Subcutaneous abdominal adipose tissue (tissue), 5 donors: ENCODE measurements around the gene TNFSF10.
A peak's percentile ranks its signal among the peaks of the same experiment; 100 is the strongest.
"Not testable (repeated sequence)": the region's sequence is repeated elsewhere in the genome, so short reads cannot be mapped to it uniquely, and the experiment has no call there.

ENCODE experiments used
- H3K27ac ChIP-seq: one replicate; pipeline ENCODE4 v1.7.0; 2013; ENCODE audit warnings: low read depth, mild to moderate bottlenecking, inconsistent platforms, low read length, moderate library complexity
- H3K27me3 ChIP-seq, 5 donors: one replicate each; pipeline ENCODE4 v1.7.0; 2013; ENCODE audit warnings: low read length in 5 of 5, inconsistent platforms in 1 of 5; ENCODE audit not compliant: control insufficient read depth in 5 of 5, insufficient read depth in 4 of 5
- H3K36me3 ChIP-seq, 5 donors: one replicate each; pipeline ENCODE4 v1.7.0; 2013; ENCODE audit warnings: low read length in 5 of 5; ENCODE audit not compliant: control insufficient read depth in 5 of 5, insufficient read depth in 5 of 5
- H3K4me1 ChIP-seq, 5 donors: one replicate each; pipeline ENCODE4 v1.7.0; 2013; ENCODE audit warnings: low read length in 5 of 5, mild to moderate bottlenecking in 3 of 5, moderate library complexity in 1 of 5; ENCODE audit not compliant: control insufficient read depth in 5 of 5, insufficient read depth in 5 of 5
- H3K4me3 ChIP-seq, 5 donors: one replicate each; pipeline ENCODE4 v1.7.0; 2013; ENCODE audit warnings: low read length in 5 of 5, low read depth in 1 of 5
- H3K9ac ChIP-seq, 5 donors: one replicate each; pipeline ENCODE4 v1.7.0; 2013; ENCODE audit warnings: low read length in 5 of 5, mild to moderate bottlenecking in 4 of 5, moderate library complexity in 3 of 5
- H3K9me3 ChIP-seq, 5 donors: one replicate each; pipeline ENCODE4 v1.7.0; 2013; ENCODE audit warnings: low read length in 5 of 5; ENCODE audit not compliant: control insufficient read depth in 5 of 5
- donor health status: healthy.
- donor health status: healthy.
- donor health status: healthy.
- donor health status: healthy.
- donor health status: healthy.

Gene TNFSF10

GRCh38 chr3:172501540-172501939 lies 21.7 kb downstream of the TNFSF10 start:
- no peaks in the 10 kb centered on the region for H3K27me3 ChIP-seq
- peaks cover 0 to 6% (median 3%) of the 10 kb centered on the region in 5 donors for H3K9me3 ChIP-seq
- H3K4me1 ChIP-seq, result peaks cover 0 to 7% (median 0%) of the 10 kb centered on the region in 5 donors
- no peak overlapping the region for H3K9ac ChIP-seq
- no peak overlapping the region for H3K27ac ChIP-seq
- peaks cover 3 to 14% (median 11%) of the 10 kb centered on the region in 5 donors for H3K36me3 ChIP-seq
- H3K4me3 ChIP-seq, result no peak overlapping the region

GRCh38 chr3:172490198-172490669 lies 33.0 kb downstream of the TNFSF10 start:
- not testable (repeated sequence) for H3K27me3 ChIP-seq, H3K4me1 ChIP-seq, H3K9me3 ChIP-seq, H3K9ac ChIP-seq, H3K36me3 ChIP-seq, H3K27ac ChIP-seq, H3K4me3 ChIP-seq

- Histone ChIP-seq H3K4me3 (no peak overlapping the region), H3K27me3 (no peaks in the 10 kb centered on the region), H3K4me1 (peaks cover 0 to 9% (median 3%) of the 10 kb centered on the region in 5 donors), H3K9me3 (no peaks in the 10 kb centered on the region), H3K9ac (no peak overlapping the region), H3K36me3 (no peaks in the 10 kb centered on the region), H3K27ac (no peak overlapping the region)
Observed at GRCh38 chr3:172478116-172478515, 45.1 kb downstream of the TNFSF10 start.

GRCh38 chr3:172476347-172476746 lies 46.9 kb downstream of the TNFSF10 start:
- Histone ChIP-seq H3K9ac (peak overlapping the region in 1 of 5 donors; percentile 62), H3K4me3 (peak overlapping the region in 3 of 5 donors; percentile 73 to 87 (median 80)), H3K9me3 (peaks cover 0 to 5% (median 0%) of the 10 kb centered on the region in 5 donors), H3K36me3 (no peaks in the 10 kb centered on the region), H3K27me3 (no peaks in the 10 kb centered on the region), H3K4me1 (peaks cover 0 to 9% (median 3%) of the 10 kb centered on the region in 5 donors), H3K27ac (no peak overlapping the region)

- no peak overlapping the region for H3K4me3 ChIP-seq
- H3K4me1 ChIP-seq, result peaks cover 0 to 9% (median 3%) of the 10 kb centered on the region in 5 donors
- H3K27me3 ChIP-seq, result no peaks in the 10 kb centered on the region
- H3K9ac ChIP-seq, result no peak overlapping the region
- H3K9me3 ChIP-seq, result peaks cover 0 to 5% (median 0%) of the 10 kb centered on the region in 5 donors
- H3K36me3 ChIP-seq, result no peaks in the 10 kb centered on the region
- H3K27ac ChIP-seq, result no peak overlapping the region
Observed at GRCh38 chr3:172475703-172476102, 47.5 kb downstream of the TNFSF10 start.

GRCh38 chr3:172471903-172472302 lies 51.3 kb downstream of the TNFSF10 start:
- Histone ChIP-seq H3K9ac (no peak overlapping the region), H3K9me3 (peaks cover 0 to 5% (median 0%) of the 10 kb centered on the region in 5 donors), H3K27ac (no peak overlapping the region), H3K4me1 (peaks cover 0 to 5% (median 3%) of the 10 kb centered on the region in 5 donors), H3K4me3 (no peak overlapping the region), H3K27me3 (peaks cover 0 to 4% (median 0%) of the 10 kb centered on the region in 5 donors), H3K36me3 (no peaks in the 10 kb centered on the region)

GRCh38 chr3:172470588-172470987 lies 52.6 kb downstream of the TNFSF10 start:
- H3K9me3 ChIP-seq, result peaks cover 0 to 5% (median 0%) of the 10 kb centered on the region in 5 donors
- peaks cover 0 to 4% (median 0%) of the 10 kb centered on the region in 5 donors for H3K27me3 ChIP-seq
- H3K27ac ChIP-seq, result no peak overlapping the region
- H3K36me3 ChIP-seq, result no peaks in the 10 kb centered on the region
- no peak overlapping the region for H3K4me3 ChIP-seq
- no peaks in the 10 kb centered on the region for H3K4me1 ChIP-seq
- H3K9ac ChIP-seq, result no peak overlapping the region

- Histone ChIP-seq H3K4me3 (no peak overlapping the region), H3K27me3 (peaks cover 0 to 4% (median 0%) of the 10 kb centered on the region in 5 donors), H3K27ac (no peak overlapping the region), H3K36me3 (no peaks in the 10 kb centered on the region), H3K4me1 (no peaks in the 10 kb centered on the region), H3K9me3 (peaks cover 0 to 5% (median 0%) of the 10 kb centered on the region in 5 donors), H3K9ac (no peak overlapping the region)
Observed at GRCh38 chr3:172467170-172467824, 55.9 kb downstream of the TNFSF10 start.

GRCh38 chr3:172466553-172467130 lies 56.6 kb downstream of the TNFSF10 start:
- H3K9ac ChIP-seq, result no peak overlapping the region
- no peaks in the 10 kb centered on the region for H3K4me1 ChIP-seq
- H3K27me3 ChIP-seq, result peaks cover 0 to 4% (median 0%) of the 10 kb centered on the region in 5 donors
- H3K9me3 ChIP-seq, result peaks cover 0 to 1% (median 0%) of the 10 kb centered on the region in 5 donors
- no peaks in the 10 kb centered on the region for H3K36me3 ChIP-seq
- H3K27ac ChIP-seq, result no peak overlapping the region
- no peak overlapping the region for H3K4me3 ChIP-seq

GRCh38 chr3:172465281-172465680 lies 57.9 kb downstream of the TNFSF10 start:
- Histone ChIP-seq H3K27ac (no peak overlapping the region), H3K27me3 (peaks cover 0 to 4% (median 0%) of the 10 kb centered on the region in 5 donors), H3K9ac (no peak overlapping the region), H3K9me3 (no peaks in the 10 kb centered on the region), H3K4me3 (no peak overlapping the region), H3K36me3 (no peaks in the 10 kb centered on the region), H3K4me1 (no peaks in the 10 kb centered on the region)
